Liver (tissue), 3 donors: Measurements from ENCODE around the gene P4HA2.

ENCODE experiments used
- FOXA2 ChIP-seq: IDR thresholded peaks from 2 replicates; pipeline ENCODE4 v1.6.1; 2016; ENCODE audit warnings: antibody characterized with exemption
- GABPA ChIP-seq, 2 donors: IDR thresholded peaks in 1 of 2; conservative IDR thresholded peaks in 1 of 2; 2 replicates each; pipeline ENCODE4 v1.6.1; 2016; ENCODE audit warnings: antibody characterized with exemption in 2 of 2, mild to moderate bottlenecking in 1 of 2, moderate library complexity in 1 of 2
- HNF4G ChIP-seq: IDR thresholded peaks from 2 replicates; pipeline ENCODE4 v1.6.1; 2016; ENCODE audit warnings: antibody characterized with exemption
- JUND ChIP-seq, 2 donors: IDR thresholded peaks; 2 replicates each; pipeline ENCODE4 v1.6.1; 2016; ENCODE audit warnings: antibody characterized with exemption in 2 of 2
- RAD21 ChIP-seq, 2 donors: IDR thresholded peaks; 2 replicates each; pipeline ENCODE4 v1.6.1; 2016; ENCODE audit warnings: antibody characterized with exemption in 2 of 2, mild to moderate bottlenecking in 2 of 2
- RXRA ChIP-seq, 2 donors: IDR thresholded peaks; 2 replicates each; pipeline ENCODE4 v1.6.1; 2017 to 2018; ENCODE audit warnings: antibody characterized with exemption in 2 of 2, mild to moderate bottlenecking in 1 of 2
- SP1 ChIP-seq: IDR thresholded peaks from 2 replicates; pipeline ENCODE4 v1.6.1; 2018; ENCODE audit warnings: antibody characterized with exemption, mild to moderate bottlenecking
- TAF1 ChIP-seq: conservative IDR thresholded peaks from 2 replicates; pipeline ENCODE4 v1.6.1; 2016; ENCODE audit warnings: antibody characterized with exemption, mild to moderate bottlenecking
- TF ChIP-seq, protein P1 (sequence below): fragments of 150-350 bp; IDR thresholded peaks from 2 replicates; pipeline ENCODE4 v1.5.1; 2017; ENCODE audit warnings: improper control_type of control experiment, low read depth, low read length; ENCODE audit not compliant: missing input control
- TF ChIP-seq, protein P2 (sequence below): IDR thresholded peaks from 2 replicates; pipeline ENCODE4 v1.6.1; 2016; ENCODE audit warnings: antibody characterized with exemption
- TF ChIP-seq, protein P3 (sequence below): IDR thresholded peaks from 2 replicates; pipeline ENCODE4 v1.6.1; 2016; ENCODE audit warnings: antibody characterized with exemption, mild to moderate bottlenecking
- TF ChIP-seq, protein P4 (sequence below): IDR thresholded peaks from 2 replicates; pipeline ENCODE4 v1.6.1; 2016; ENCODE audit warnings: antibody characterized with exemption
- TF ChIP-seq, protein P5 (sequence below): IDR thresholded peaks from 2 replicates; pipeline ENCODE4 v1.6.1; 2016; ENCODE audit warnings: antibody characterized with exemption
- donor health status: healthy.
- donor health status: healthy.

DNA sequence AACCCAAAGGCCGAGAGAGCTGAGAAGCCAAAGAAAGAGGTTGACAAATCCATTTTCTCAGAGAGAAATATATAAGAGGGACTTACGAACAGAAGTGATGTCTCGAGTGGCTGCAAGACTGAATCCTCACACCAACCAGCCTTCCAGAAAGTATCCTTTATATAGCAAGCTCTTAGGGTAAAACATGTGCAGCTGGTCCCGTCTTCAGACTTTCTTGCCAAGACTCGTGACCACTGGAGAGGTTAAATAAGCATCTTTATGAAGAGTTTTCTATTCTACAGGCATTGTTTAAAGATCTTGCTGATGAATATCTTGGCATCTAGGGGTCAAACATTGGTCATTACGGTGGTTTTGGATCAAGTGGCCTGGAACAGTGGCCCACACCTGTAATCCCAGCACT is 49.6 kb upstream of the P4HA2 start:
- TF ChIP-seq, protein P1, sequence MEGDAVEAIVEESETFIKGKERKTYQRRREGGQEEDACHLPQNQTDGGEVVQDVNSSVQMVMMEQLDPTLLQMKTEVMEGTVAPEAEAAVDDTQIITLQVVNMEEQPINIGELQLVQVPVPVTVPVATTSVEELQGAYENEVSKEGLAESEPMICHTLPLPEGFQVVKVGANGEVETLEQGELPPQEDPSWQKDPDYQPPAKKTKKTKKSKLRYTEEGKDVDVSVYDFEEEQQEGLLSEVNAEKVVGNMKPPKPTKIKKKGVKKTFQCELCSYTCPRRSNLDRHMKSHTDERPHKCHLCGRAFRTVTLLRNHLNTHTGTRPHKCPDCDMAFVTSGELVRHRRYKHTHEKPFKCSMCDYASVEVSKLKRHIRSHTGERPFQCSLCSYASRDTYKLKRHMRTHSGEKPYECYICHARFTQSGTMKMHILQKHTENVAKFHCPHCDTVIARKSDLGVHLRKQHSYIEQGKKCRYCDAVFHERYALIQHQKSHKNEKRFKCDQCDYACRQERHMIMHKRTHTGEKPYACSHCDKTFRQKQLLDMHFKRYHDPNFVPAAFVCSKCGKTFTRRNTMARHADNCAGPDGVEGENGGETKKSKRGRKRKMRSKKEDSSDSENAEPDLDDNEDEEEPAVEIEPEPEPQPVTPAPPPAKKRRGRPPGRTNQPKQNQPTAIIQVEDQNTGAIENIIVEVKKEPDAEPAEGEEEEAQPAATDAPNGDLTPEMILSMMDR, result no peak
- no peak for TF ChIP-seq FOXA2
- TF ChIP-seq GABPA (IDR thresholded peaks at IDR 0.05 in 1 of 2, conservative IDR thresholded peaks at IDR 0.05 in 1 of 2), result no peak
- no peak for TF ChIP-seq HNF4G
- TF ChIP-seq, protein P2, sequence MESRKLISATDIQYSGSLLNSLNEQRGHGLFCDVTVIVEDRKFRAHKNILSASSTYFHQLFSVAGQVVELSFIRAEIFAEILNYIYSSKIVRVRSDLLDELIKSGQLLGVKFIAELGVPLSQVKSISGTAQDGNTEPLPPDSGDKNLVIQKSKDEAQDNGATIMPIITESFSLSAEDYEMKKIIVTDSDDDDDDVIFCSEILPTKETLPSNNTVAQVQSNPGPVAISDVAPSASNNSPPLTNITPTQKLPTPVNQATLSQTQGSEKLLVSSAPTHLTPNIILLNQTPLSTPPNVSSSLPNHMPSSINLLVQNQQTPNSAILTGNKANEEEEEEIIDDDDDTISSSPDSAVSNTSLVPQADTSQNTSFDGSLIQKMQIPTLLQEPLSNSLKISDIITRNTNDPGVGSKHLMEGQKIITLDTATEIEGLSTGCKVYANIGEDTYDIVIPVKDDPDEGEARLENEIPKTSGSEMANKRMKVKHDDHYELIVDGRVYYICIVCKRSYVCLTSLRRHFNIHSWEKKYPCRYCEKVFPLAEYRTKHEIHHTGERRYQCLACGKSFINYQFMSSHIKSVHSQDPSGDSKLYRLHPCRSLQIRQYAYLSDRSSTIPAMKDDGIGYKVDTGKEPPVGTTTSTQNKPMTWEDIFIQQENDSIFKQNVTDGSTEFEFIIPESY, result no peak
- TF ChIP-seq RXRA (IDR thresholded peaks at IDR 0.05), result no peak
- TF ChIP-seq SP1, result no peak
- TF ChIP-seq, protein P3, sequence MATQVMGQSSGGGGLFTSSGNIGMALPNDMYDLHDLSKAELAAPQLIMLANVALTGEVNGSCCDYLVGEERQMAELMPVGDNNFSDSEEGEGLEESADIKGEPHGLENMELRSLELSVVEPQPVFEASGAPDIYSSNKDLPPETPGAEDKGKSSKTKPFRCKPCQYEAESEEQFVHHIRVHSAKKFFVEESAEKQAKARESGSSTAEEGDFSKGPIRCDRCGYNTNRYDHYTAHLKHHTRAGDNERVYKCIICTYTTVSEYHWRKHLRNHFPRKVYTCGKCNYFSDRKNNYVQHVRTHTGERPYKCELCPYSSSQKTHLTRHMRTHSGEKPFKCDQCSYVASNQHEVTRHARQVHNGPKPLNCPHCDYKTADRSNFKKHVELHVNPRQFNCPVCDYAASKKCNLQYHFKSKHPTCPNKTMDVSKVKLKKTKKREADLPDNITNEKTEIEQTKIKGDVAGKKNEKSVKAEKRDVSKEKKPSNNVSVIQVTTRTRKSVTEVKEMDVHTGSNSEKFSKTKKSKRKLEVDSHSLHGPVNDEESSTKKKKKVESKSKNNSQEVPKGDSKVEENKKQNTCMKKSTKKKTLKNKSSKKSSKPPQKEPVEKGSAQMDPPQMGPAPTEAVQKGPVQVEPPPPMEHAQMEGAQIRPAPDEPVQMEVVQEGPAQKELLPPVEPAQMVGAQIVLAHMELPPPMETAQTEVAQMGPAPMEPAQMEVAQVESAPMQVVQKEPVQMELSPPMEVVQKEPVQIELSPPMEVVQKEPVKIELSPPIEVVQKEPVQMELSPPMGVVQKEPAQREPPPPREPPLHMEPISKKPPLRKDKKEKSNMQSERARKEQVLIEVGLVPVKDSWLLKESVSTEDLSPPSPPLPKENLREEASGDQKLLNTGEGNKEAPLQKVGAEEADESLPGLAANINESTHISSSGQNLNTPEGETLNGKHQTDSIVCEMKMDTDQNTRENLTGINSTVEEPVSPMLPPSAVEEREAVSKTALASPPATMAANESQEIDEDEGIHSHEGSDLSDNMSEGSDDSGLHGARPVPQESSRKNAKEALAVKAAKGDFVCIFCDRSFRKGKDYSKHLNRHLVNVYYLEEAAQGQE, result no peak
- no peak for TF ChIP-seq JUND (IDR thresholded peaks at IDR 0.05)
- TF ChIP-seq, protein P4, sequence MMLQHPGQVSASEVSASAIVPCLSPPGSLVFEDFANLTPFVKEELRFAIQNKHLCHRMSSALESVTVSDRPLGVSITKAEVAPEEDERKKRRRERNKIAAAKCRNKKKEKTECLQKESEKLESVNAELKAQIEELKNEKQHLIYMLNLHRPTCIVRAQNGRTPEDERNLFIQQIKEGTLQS, result no peak
- no peak for TF ChIP-seq TAF1
- TF ChIP-seq, protein P5, sequence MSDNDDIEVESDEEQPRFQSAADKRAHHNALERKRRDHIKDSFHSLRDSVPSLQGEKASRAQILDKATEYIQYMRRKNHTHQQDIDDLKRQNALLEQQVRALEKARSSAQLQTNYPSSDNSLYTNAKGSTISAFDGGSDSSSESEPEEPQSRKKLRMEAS, result no peak
- no peak for TF ChIP-seq RAD21 (IDR thresholded peaks at IDR 0.05)
